Caki2 (cell line): Measurements from ENCODE around the gene SUSD5. TPM values are rescaled to one million over a fixed set of nuclear protein-coding genes. Genes with fewer than 3 reads are reported as not detected.

Source experiments
- DNase-seq: peaks from one replicate; pipeline ENCODE4 v3.0.0-alpha.2; 2015; ENCODE audit warnings: low read depth
- in situ Hi-C: cut with HindIII; loops from 2 replicates; pipeline ENCODE4 v1.10.0; 2016; ENCODE audit warnings: low sequenced_read_pairs, low pct_unique_long_range_greater_than_20kb, mixed read lengths
- total RNA-seq: library from RNA; depleted of rRNA; stranded (reverse); fragments of >200 nt; shearing (Covaris generic); gene quantifications from 2 replicates; pipeline ENCODE4 v1.2.3, GENCODE V29; 2014; ENCODE audit warnings: low replicate concordance; rRNA removed

SUSD5 gene
- total RNA-seq: 0.30 TPM in 1 of 2 replicates, not detected in the other

DNA sequence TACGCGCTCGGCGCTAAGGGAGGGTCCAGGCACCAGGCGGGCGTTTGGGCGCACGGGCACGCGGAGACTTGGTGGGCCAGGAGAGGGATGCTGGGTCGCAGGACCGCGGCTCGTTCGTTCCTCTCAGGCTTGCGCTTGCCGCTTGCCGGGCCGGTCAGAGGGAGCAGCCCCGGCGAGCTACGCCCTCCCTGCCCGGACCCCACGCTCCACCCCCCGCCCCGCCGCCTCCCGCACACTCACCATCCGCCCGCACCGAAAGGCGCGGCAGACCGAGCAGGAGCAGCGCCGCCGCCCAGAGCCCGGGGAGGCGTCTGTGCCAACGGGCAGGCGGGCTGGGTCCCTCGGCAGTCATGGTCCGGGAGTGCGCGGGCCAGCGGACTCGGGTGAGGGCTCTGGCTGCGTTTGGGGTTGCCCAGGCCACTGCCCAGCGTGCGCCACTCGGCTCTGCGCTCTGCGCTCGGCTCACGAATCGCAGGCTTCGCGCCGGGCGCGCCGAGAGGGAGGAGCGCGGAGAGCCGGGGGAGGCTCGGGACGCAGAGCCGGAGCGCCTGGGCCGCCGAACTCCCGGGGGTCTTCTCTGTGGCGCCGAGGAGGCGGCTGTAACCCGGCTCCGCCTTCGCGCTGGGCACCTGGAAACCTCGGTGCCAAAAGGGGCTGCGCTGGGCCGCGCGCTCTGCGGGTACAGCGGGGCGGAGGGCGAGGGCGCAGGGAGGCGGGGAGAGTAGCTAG is at the start of gene SUSD5:
TSS of gene SUSD5 (minus strand) at position 365 of the 729 bp plus-strand sequence. CDS start at position 352, 13 bp downstream.
- peak; percentile 21 for DNase-seq
- in situ Hi-C loops: no loop called here

GRCh38 chr3:33260104-33260503 is 41.5 kb upstream of the SUSD5 start:
- in situ Hi-C loops: no loop called here
- no peak for DNase-seq

- in situ Hi-C loops: no loop called here
- DNase-seq: no peak
Observed at GRCh38 chr3:33256249-33256648, 37.6 kb upstream of the SUSD5 start.

GRCh38 chr3:33250712-33251111 is 32.1 kb upstream of the SUSD5 start:
- DNase-seq: no peak
- in situ Hi-C loops: no loop called here

DNA sequence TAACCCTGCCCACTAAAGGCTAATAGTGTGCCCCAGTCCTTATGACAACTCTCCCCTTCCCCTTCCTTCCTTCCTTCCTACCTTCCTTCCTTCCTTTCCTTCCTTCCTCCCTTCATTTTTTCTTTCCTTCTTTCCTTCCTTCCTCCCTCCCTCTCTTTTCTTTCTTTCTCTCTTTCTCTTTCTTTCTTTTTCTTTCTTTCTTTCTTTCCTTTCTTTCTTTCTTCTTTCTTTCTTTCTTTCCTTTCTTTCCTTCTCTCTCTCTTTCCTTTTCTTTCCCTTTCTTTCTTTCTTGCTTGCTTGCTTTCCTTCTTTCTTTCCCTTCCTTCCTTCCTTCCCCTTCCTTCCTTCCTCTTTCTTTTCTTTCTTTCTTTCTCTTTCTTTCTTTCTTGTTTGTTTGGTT is 28.2 kb upstream of the SUSD5 start:
- no peak for DNase-seq
- in situ Hi-C loops: no loop called here

- in situ Hi-C loops: no loop called here
- DNase-seq: no peak
Observed at GRCh38 chr3:33240261-33240660, 21.7 kb upstream of the SUSD5 start.

DNA sequence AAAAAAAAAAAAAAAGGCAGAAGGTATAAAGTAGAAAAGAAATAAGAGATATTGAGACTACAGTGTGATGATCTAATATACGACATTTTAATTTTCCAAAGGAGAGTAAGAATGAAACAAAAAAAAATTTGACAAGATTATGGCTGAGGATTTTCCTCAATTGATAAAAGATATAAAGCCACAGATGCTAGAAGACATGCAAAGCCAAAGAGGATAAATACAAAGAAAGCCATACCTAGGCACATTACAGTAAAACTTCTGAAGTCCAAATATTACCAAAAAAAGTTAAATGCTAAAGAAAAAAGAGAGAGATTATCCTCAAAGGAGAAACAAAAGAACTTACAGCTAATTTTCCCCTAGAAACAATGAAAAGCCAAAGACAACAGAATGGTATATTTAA is 20.3 kb upstream of the SUSD5 start:
- in situ Hi-C loops: no loop called here
- DNase-seq: no peak

DNA sequence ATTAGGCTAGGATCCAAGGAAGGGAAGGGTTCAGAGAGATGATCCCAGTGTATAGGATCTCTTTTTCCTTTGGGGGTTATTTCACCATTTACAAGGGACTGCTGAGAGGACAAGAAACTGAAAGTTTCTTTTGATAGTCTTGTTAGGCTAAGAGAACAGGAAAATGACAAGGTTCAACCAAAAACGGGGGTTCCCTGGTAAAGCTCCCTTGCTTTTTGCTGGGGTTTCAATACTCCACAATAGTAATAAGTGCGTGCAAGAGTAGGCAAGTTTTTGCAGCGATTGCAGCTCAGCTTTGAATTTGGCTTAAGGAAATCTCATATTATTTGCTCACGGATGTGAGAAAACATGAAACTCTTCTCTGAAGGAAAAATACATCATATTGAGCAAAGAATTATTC is 18.8 kb upstream of the SUSD5 start:
- DNase-seq: no peak
- in situ Hi-C loops: no loop called here

DNA sequence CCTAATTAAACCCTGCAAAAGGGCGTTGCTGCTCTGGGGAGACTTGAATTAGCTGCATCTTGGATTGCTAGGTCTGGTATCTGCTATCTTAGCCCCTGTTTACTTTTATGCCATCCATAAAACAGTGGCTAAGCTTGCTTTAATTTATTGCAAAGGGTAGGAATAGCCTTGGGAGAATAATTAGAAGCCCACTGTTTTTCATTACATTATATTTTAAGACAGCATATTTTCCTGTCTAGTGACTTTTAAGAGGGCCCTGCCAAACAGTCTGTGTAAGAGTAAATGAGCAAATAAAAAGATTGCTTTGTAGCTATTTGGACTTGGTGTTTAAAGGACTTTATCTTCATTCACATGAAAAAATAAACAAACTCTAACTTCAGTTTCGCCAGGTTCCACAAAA is 17.4 kb upstream of the SUSD5 start:
- in situ Hi-C loops: no loop called here
- DNase-seq: no peak

- in situ Hi-C loops: no loop called here
- DNase-seq: no peak
Observed at GRCh38 chr3:33233884-33234283, 15.3 kb upstream of the SUSD5 start.

DNA sequence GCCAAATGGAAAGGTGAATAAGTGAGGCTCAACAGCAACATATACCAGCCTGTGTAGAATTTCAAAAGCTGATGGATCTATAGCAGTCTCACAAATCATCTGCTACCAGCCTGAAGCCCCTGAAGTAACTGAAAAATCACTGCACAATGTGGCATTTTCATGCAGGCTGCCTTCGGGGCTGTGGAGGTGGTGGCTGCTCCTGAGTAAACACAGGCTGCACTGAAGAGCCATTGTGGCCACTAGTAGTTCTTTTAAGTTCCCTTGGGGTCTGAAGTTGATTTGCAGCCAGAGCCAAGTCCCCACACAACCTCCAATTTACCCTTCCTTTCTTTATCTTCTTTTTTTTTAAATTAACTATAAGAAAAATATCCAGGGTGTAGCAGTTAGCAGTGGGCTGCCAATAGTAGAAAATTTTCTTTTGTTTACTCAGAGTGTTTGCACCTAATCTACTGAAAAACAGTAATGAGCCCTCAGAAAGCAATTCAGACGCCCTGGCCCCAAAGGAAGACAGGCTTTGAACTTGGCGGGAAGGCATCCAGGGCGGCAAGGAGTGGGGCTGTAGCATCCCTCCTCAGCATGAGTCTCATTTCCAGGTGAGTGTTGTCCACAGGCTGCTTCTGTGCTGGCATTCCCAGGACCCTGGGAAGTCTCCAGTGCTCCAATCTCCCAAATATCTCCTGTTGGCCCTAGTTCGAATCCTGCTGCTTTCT is 13.3 kb upstream of the SUSD5 start:
- in situ Hi-C loops: no loop called here

GRCh38 chr3:33229947-33230346 is 11.3 kb upstream of the SUSD5 start:
- DNase-seq: no peak
- in situ Hi-C loops: no loop called here

More for the DNA sequence above, 13.3 kb upstream of the SUSD5 start:
- DNase-seq: no peak

DNA sequence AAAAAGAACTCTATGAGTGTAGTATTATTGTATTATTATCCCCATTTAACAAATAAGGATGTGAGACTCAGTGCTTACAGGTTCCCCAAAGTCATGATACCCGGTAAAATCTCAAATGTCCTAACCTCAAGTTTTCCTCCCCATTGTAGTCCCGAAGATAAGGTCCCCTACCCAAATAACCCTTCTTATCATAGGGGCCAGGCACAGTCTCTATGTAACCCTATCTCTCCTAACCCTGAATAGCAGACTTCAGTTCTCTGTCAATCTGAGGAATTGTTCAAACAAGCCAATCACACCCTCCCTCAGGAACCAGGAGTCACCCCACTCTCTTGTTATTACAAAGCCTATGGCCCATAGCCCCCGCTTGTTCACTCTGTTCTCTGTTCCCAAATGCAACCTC is 10.5 kb upstream of the SUSD5 start:
- no peak for DNase-seq
- in situ Hi-C loops: no loop called here

- no peak for DNase-seq
- in situ Hi-C loops: no loop called here
Observed at GRCh38 chr3:33221241-33221640, 2.6 kb upstream of the SUSD5 start.

DNA sequence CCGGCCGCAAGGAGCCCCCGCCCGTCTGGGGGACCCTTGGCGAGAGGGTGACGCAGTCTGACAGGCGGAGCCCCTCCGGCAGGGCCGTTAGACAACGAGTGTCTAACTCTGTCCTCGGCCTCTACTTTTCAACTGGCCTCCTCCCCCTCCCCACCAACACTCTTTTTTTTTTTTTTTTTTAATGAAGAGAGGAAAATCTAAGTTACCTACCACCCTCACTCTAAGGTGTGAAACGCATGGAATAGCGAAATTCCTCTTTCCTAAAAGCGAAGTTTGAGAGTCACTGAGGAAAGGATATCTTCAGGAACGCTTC is 521 bp upstream of the SUSD5 start:
- DNase-seq: no peak
- in situ Hi-C loops: no loop called here

- in situ Hi-C loops: no loop called here
Observed at GRCh38 chr3:33217866-33218445, 654 bp downstream of the SUSD5 start.

GRCh38 chr3:33215739-33216138 is 2.9 kb downstream of the SUSD5 start:
- in situ Hi-C loops: no loop called here
- no peak for DNase-seq

More at GRCh38 chr3:33217866-33218445, 654 bp downstream of the SUSD5 start:
- DNase-seq: peak; percentile 2

- in situ Hi-C loops: no loop called here
- DNase-seq: no peak
Observed at GRCh38 chr3:33212406-33212805, 6.2 kb downstream of the SUSD5 start.

DNA sequence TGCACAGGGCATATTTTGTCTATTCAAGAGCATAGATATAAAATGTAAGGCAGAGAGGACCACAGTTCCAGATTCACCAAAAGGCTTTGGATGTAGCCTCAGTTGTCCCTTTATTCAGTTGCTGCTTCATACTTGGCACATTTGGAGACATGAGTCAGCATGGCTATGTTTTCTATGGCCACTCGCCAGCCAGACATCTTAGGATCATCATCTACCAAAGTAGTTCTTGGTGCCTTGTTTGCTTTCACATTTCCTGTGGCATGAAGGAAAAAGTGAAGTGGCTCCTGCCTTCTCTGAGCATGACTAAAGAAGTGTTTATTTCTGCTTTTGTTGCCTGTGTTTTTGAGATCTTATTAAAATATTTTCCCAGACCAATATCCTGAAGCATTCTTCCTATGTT is 7.2 kb downstream of the SUSD5 start:
- peak; percentile 60 for DNase-seq
- in situ Hi-C loops: no loop called here
